22Rv1 (cell line): ENCODE measurements around the gene SSBP2.

Experiments used
- CTCF ChIP-seq: fragments of 450-650 bp; IDR thresholded peaks from 2 replicates; pipeline ENCODE4 v1.5.1; 2017; ENCODE audit warnings: mild to moderate bottlenecking
- ZFX ChIP-seq: fragments of 450-650 bp; IDR thresholded peaks from 2 replicates; pipeline ENCODE4 v1.6.1; 2017; ENCODE audit warnings: antibody characterized with exemption, borderline replicate concordance

- TF ChIP-seq CTCF = no peak
- TF ChIP-seq ZFX = no peak
Measured at GRCh38 chr5:81631124-81631523, 119.8 kb downstream of the SSBP2 start.
